Panc1 (cell line): ENCODE results near the gene FAM156A.
"Not testable (repeated sequence)": the region's sequence is repeated elsewhere in the genome, so short reads cannot be mapped to it uniquely, and the experiment has no call there.

Experiments
- CTCF ChIP-seq: fragments of 450-650 bp; IDR thresholded peaks from 2 replicates; pipeline ENCODE4 v1.5.1; 2017; ENCODE audit warnings: mild to moderate bottlenecking
- POLR2AphosphoS5 ChIP-seq: IDR thresholded peaks from 2 replicates; pipeline ENCODE4 v1.6.1; 2012; ENCODE audit warnings: mild to moderate bottlenecking, low read depth, low read length, moderate library complexity
- REST ChIP-seq, 2 experiments: IDR thresholded peaks; 2 replicates each; pipeline ENCODE4 v1.6.1; 2011 to 2012; ENCODE audit warnings: low read depth in 2 of 2, control low read depth in 1 of 2, low read length in 1 of 2, mild to moderate bottlenecking in 1 of 2, moderate library complexity in 1 of 2; ENCODE audit not compliant: insufficient read depth in 1 of 2
- SIN3A ChIP-seq: IDR thresholded peaks from 2 replicates; pipeline ENCODE4 v1.6.1; 2012; ENCODE audit warnings: low read depth, mild to moderate bottlenecking, low read length, moderate library complexity, borderline replicate concordance; ENCODE audit not compliant: insufficient read depth
- TCF7L2 ChIP-seq: IDR thresholded peaks from 2 replicates; pipeline ENCODE4 v1.6.1; 2011; ENCODE audit warnings: mild to moderate bottlenecking, low read depth, low read length, inconsistent platforms

GRCh38 chrX:52975576-52975975, 17.3 kb upstream of the FAM156A start:
- TF ChIP-seq CTCF; POLR2AphosphoS5; SIN3A; REST (IDR thresholded peaks at IDR 0.05; ENCODE audit: insufficient read depth in 1 of 2, low read depth in 2 of 2, low read length in 1 of 2); TCF7L2: not testable (repeated sequence)
